ENCODE data around the gene C1QTNF8. TPM values are rescaled to one million over a fixed set of nuclear protein-coding genes. Genes with fewer than 3 reads are reported as not detected.

Gene C1QTNF8
- total and polyA plus RNA-seq, 2 experiments from 2014 or later, result not detected

DNA sequence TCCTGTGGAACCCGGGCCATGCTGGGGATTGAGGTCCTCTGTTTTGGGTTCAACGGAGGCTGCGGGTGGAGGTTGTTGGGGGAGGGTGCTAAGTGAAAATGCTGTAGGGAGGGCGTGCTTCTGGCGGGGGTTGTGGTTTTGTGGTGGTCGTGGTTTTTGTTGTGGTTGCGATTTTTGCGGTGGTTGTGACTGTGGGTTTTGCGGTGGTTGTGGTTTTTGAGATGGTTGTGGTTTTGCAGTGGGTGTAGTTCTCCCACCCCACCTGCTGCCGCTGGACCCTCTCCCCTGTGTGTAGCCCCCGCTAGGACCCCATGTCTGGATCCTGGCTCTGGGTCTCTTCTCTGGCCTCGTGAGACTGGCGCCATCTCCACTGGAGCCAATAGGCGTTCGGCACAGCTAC is 28.4 kb downstream of the C1QTNF8 start:
- in situ Hi-C loops (cut with MboI), result loop anchor here (25.0 kb wide), 1 partner anchor 255 kb away; the partner anchor contains the start of gene GNG13
- Histone ChIP-seq H3K4me3 (no peak overlapping the region), H3K4me2 (ENCODE audit: unreplicated experiment) (no peak overlapping the region), H3K9me2 (ENCODE audit: insufficient read depth) (no peaks in the 10 kb centered on the region), H3K27ac (no peak overlapping the region), H3F3A (ENCODE audit: insufficient read depth) (no peaks in the 10 kb centered on the region), H3K4me1 (ENCODE audit: insufficient read depth) (no peaks in the 10 kb centered on the region), H3K9me3 (ENCODE audit: low read depth) (no peaks in the 10 kb centered on the region), H4K20me1 (ENCODE audit: insufficient read depth) (no peaks in the 10 kb centered on the region), H3K27me3 (replicated peaks; ENCODE audit: insufficient read depth) (peaks cover 39% of the 10 kb centered on the region), H3K9ac (no peak overlapping the region), H3K36me3 (ENCODE audit: low read depth) (no peaks in the 10 kb centered on the region), H2AFZ (no peak overlapping the region), H3K79me2 (ENCODE audit: insufficient read depth) (no peaks in the 10 kb centered on the region)
- whole genome bisulfite sequencing, 2 experiments (ENCODE audit: low coverage in 1 of 2, low lambda C conversion rate in 2 of 2, missing lambda C conversion rate in 2 of 2), result 55 to 67% methylated on average over 12 to 15 of the region's 15 CpGs
- TF ChIP-seq EZH2 (IDR thresholded peaks at IDR 0.05; ENCODE audit: insufficient read depth, poor library complexity, severe bottlenecking) (no peak), EZH2phosphoT487 (IDR thresholded peaks at IDR 0.05; ENCODE audit: insufficient read depth, low read depth) (no peak)
- no peak for DNase-seq

DNA sequence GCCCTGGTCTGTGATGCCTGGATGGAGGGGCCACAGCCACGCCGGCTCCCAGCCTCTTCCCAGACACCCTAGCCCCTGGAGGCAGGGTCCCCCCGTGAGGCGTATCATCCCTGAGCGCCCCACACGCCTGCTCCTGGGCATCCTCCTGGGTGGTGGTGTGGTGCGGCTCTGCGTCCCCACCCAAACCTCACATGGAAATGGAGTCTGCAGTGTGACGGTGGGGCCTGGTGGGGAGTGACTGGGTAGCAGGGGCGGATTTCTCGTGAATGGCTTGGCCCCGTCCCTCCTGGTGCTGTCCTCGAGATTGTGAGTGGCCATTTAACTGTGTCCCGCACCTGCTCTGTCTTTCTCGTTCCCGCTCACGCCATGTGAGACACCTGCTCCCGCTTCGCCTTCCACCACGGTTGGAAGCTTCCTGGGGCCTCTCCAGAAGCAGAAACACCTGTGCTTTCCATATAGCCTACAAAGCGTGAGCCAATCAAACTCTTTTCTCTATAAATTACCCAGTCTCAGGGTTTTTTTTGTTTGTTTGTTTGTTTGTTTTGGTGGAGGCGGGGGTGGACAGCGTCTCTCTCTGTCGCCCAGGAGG is 29.4 kb downstream of the C1QTNF8 start:
- H2AFZ ChIP-seq, result no peak overlapping the region
- no peak overlapping the region for H3K9ac ChIP-seq
- H3K79me2 ChIP-seq (ENCODE audit: insufficient read depth), result no peaks in the 10 kb centered on the region
- H3K9me3 ChIP-seq (ENCODE audit: low read depth), result no peaks in the 10 kb centered on the region
- no peak for TF ChIP-seq EZH2 (IDR thresholded peaks at IDR 0.05; ENCODE audit: insufficient read depth, poor library complexity, severe bottlenecking)
- TF ChIP-seq EZH2phosphoT487 (IDR thresholded peaks at IDR 0.05; ENCODE audit: insufficient read depth, low read depth), result no peak
- H3K4me2 ChIP-seq (ENCODE audit: unreplicated experiment), result no peak overlapping the region
- in situ Hi-C loops (cut with MboI), result loop anchor here (25.0 kb wide), 1 partner anchor 254 kb away; the partner anchor contains the start of gene GNG13
- WGBS, 2 experiments (ENCODE audit: low coverage in 1 of 2, low lambda C conversion rate in 2 of 2, missing lambda C conversion rate in 2 of 2), result 60 to 61% methylated on average over 24 of the region's 24 CpGs
- no peaks in the 10 kb centered on the region for H3K36me3 ChIP-seq (ENCODE audit: low read depth)
- H3K4me3 ChIP-seq, result no peak overlapping the region
- no peaks in the 10 kb centered on the region for H3K4me1 ChIP-seq (ENCODE audit: insufficient read depth)
- H3K27me3 ChIP-seq (replicated peaks; ENCODE audit: insufficient read depth), result peaks cover 32% of the 10 kb centered on the region
- H3K27ac ChIP-seq, result no peak overlapping the region
- no peaks in the 10 kb centered on the region for H3K9me2 ChIP-seq (ENCODE audit: insufficient read depth)
- no peaks in the 10 kb centered on the region for H3F3A ChIP-seq (ENCODE audit: insufficient read depth)
- no peak for DNase-seq
- H4K20me1 ChIP-seq (ENCODE audit: insufficient read depth), result no peaks in the 10 kb centered on the region

DNA sequence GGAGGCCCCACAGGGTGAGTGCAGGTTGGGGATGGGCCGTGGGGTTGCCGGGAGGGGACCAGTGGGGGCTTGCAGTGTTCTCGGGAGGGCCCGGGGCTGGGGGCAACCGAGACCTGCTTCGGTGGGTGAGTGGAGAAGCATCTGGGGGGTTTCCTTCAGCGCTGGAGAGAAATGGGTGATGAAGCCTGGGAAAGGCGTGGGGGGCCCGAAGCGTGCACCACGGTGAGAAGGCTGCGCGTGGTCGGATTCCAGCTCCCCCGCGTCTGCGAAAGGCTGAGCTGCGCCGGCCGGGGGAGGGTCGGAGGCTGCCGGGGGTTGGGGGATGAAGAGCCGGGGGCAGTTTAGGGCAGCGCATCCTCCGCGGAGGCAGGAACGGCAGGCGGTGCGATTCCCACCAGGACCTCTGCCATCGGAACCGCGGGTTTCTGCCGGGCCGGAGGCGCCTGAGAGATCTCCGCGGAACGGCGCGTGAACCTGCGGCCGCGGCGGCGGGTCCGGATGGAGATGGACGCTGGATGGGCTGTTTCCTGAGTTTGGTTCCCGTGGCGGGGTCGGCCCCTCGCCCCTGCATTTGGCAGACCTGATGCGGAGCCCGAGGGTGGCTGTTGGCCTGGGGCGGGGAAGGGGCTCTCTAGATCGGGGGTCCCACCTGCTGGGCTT is 30.4 kb downstream of the C1QTNF8 start:
- WGBS, 2 experiments (ENCODE audit: low coverage in 1 of 2, low lambda C conversion rate in 2 of 2, missing lambda C conversion rate in 2 of 2), result 8 to 12% methylated on average over 29 to 54 of the region's 55 CpGs
- Histone ChIP-seq H3K27me3 (replicated peaks; ENCODE audit: insufficient read depth) (peaks cover 23% of the 10 kb centered on the region), H3K79me2 (ENCODE audit: insufficient read depth) (no peaks in the 10 kb centered on the region), H3K27ac (no peak overlapping the region), H3K4me1 (ENCODE audit: insufficient read depth) (no peaks in the 10 kb centered on the region), H3K36me3 (ENCODE audit: low read depth) (no peaks in the 10 kb centered on the region), H2AFZ (no peak overlapping the region), H3K9me3 (ENCODE audit: low read depth) (no peaks in the 10 kb centered on the region), H3K9ac (no peak overlapping the region), H3K4me3 (no peak overlapping the region), H3K4me2 (ENCODE audit: unreplicated experiment) (no peak overlapping the region), H3K9me2 (ENCODE audit: insufficient read depth) (no peaks in the 10 kb centered on the region), H3F3A (ENCODE audit: insufficient read depth) (no peaks in the 10 kb centered on the region), H4K20me1 (ENCODE audit: insufficient read depth) (no peaks in the 10 kb centered on the region)
- DNase-seq, result no peak
- in situ Hi-C loops (cut with MboI), result loop anchor here (25.0 kb wide), 1 partner anchor 253 kb away; the partner anchor contains the start of gene GNG13
- TF ChIP-seq EZH2phosphoT487 (IDR thresholded peaks at IDR 0.05; ENCODE audit: insufficient read depth, low read depth) (no peak), EZH2 (IDR thresholded peaks at IDR 0.05; ENCODE audit: insufficient read depth, poor library complexity, severe bottlenecking) (no peak)

DNA sequence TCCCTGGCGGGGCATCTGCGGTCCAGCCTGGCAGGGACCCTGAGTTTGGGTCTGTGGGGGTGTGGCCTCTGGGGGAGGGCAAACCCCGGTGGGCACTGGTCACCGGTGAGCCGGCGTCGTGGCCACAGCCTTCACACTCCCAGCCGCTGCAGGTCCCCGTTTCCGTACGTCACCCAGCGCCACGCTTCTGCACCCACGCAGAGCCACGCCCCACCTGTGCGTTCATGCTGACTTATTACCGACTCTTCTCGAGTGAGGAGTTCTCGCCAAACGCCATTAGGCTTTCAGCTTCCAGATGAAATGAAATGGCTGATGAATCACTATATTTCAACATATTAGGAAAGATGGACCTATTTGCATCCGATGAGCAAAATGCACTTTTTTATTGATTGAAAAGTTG is 32.3 kb downstream of the C1QTNF8 start:
- TF ChIP-seq EZH2 (IDR thresholded peaks at IDR 0.05; ENCODE audit: insufficient read depth, poor library complexity, severe bottlenecking) (no peak), EZH2phosphoT487 (IDR thresholded peaks at IDR 0.05; ENCODE audit: insufficient read depth, low read depth) (no peak)

More for the DNA sequence above, 32.3 kb downstream of the C1QTNF8 start:
- Histone ChIP-seq H3K9ac (no peak overlapping the region), H3K9me3 (ENCODE audit: low read depth) (no peaks in the 10 kb centered on the region), H4K20me1 (ENCODE audit: insufficient read depth) (no peaks in the 10 kb centered on the region), H3F3A (ENCODE audit: insufficient read depth) (no peaks in the 10 kb centered on the region), H3K4me1 (ENCODE audit: insufficient read depth) (no peaks in the 10 kb centered on the region), H3K36me3 (ENCODE audit: low read depth) (no peaks in the 10 kb centered on the region), H3K4me2 (ENCODE audit: unreplicated experiment) (no peak overlapping the region), H3K27me3 (replicated peaks; ENCODE audit: insufficient read depth) (peaks cover 16% of the 10 kb centered on the region), H2AFZ (no peak overlapping the region), H3K27ac (no peak overlapping the region), H3K4me3 (no peak overlapping the region), H3K79me2 (ENCODE audit: insufficient read depth) (no peaks in the 10 kb centered on the region), H3K9me2 (ENCODE audit: insufficient read depth) (no peaks in the 10 kb centered on the region)
- 69% methylated on average over 14 to 21 of the region's 21 CpGs for WGBS, 2 experiments (ENCODE audit: low coverage in 1 of 2, low lambda C conversion rate in 2 of 2, missing lambda C conversion rate in 2 of 2)
- no peak for DNase-seq
- in situ Hi-C loops (cut with MboI), result loop anchor here (25.0 kb wide), 1 partner anchor 251 kb away; the partner anchor contains the start of gene GNG13

Data from GM23248 (cell line).